Activated CD8-positive, alpha-beta T cell treated with anti-CD3 and anti-CD28 coated beads for 36 hours (primary cell): ENCODE measurements around the gene MDM1. TPM values are rescaled to one million over a fixed set of nuclear protein-coding genes. Genes with fewer than 3 reads are reported as not detected.

Experiments used
- ATAC-seq: fragments of 200-7000 bp; cut with Tn5 transposase; one replicate; pipeline ENCODE4 v1.10.0; 2021; ENCODE audit warnings: mild to moderate bottlenecking, moderate library complexity
- CTCF ChIA-PET: fragments of 350-600 bp; sonication (Branson Sonifier 250); formaldehyde crosslinking; loops from one replicate; lab custom pipeline; 2021; ENCODE audit warnings: antibody characterized with exemption; lab: Charles Lee
- POLR2A ChIA-PET: fragments of 350-600 bp; sonication (Branson Sonifier 250); formaldehyde crosslinking; loops from one replicate; lab custom pipeline; 2021; ENCODE audit warnings: antibody characterized with exemption; lab: Charles Lee
- DNase-seq: peaks from one replicate; pipeline ENCODE4 v3.0.0-alpha.2; 2020
- H3K27ac Mint-ChIP-seq: one replicate; pipeline ENCODE4 v1.8.0; 2021; ENCODE audit warnings: mild to moderate bottlenecking, mixed read lengths
- H3K27me3 Mint-ChIP-seq: one replicate; pipeline ENCODE4 v1.8.0; 2021; ENCODE audit warnings: mixed read lengths
- H3K36me3 Mint-ChIP-seq: one replicate; pipeline ENCODE4 v1.8.0; 2021; ENCODE audit warnings: low read depth, mixed read lengths
- H3K4me1 Mint-ChIP-seq: one replicate; pipeline ENCODE4 v1.8.0; 2021; ENCODE audit warnings: low read depth, mixed read lengths
- H3K4me3 Mint-ChIP-seq: one replicate; pipeline ENCODE4 v1.8.0; 2021; ENCODE audit warnings: mild to moderate bottlenecking, moderate library complexity, mixed read lengths
- H3K9me3 Mint-ChIP-seq: one replicate; pipeline ENCODE4 v1.8.0; 2021; ENCODE audit warnings: mixed read lengths
- CTCF ChIP-seq: fragments of 200-600 bp; IDR thresholded peaks from one replicate; pipeline ENCODE4 v1.8.0; 2022; ENCODE audit warnings: antibody characterized with exemption, mild to moderate bottlenecking
- intact Hi-C: fragments of 100-400 bp; cut with micrococcal nuclease; formaldehyde crosslinking; loops from one replicate; pipeline ENCODE4 v1.10.0; 2022
- total RNA-seq, 2 experiments: library from RNA; stranded (reverse); gene quantifications; one replicate each; pipeline ENCODE4 v1.2.3, GENCODE V29; 2021

MDM1 gene
- total RNA-seq, 2 experiments from 2014 or later = 15.4 to 17.9 TPM

GRCh38 chr12:68321140-68321539, 11.0 kb downstream of the MDM1 start:
- ChIA-PET POLR2A (no interaction called here), CTCF (interaction anchor here (0.7 to 5.9 kb wide), 6 partner anchors 10 to 538 kb away, joined by 3 to 67 read pairs (median 4); partner anchors contain the start of gene MDM1)
- no peaks in the 10 kb centered on the region for H3K9me3 Mint-ChIP-seq
- no peak overlapping the region for H3K4me3 Mint-ChIP-seq
- no peak for TF ChIP-seq CTCF
- ATAC-seq = no peak
- H3K36me3 Mint-ChIP-seq = peaks cover 4% of the 10 kb centered on the region
- intact Hi-C loops = no loop called here
- H3K4me1 Mint-ChIP-seq = no peaks in the 10 kb centered on the region
- no peaks in the 10 kb centered on the region for H3K27me3 Mint-ChIP-seq
- DNase-seq = no peak
- H3K27ac Mint-ChIP-seq = no peak overlapping the region

- Mint-ChIP-seq H3K36me3 (peaks cover 2% of the 10 kb centered on the region), H3K4me1 (no peaks in the 10 kb centered on the region), H3K27ac (peak overlapping the region; percentile 63), H3K4me3 (no peak overlapping the region), H3K27me3 (no peaks in the 10 kb centered on the region), H3K9me3 (no peaks in the 10 kb centered on the region)
- ChIA-PET POLR2A (interaction anchor here (0.9 to 1.2 kb wide), 2 partner anchors 29 to 487 kb away, joined by 3 to 4 read pairs; no protein-coding TSS in a partner anchor), CTCF (interaction anchor here (1.0 to 5.9 kb wide), 4 partner anchors 19 to 280 kb away, joined by 3 to 67 read pairs (median 9); no protein-coding TSS in a partner anchor)
- DNase-seq (no peak), ATAC-seq (no peak)
- intact Hi-C loops = loop anchor here (5.0 kb wide), 1 partner anchor 278 kb away; no protein-coding TSS in a partner anchor
- no peak for TF ChIP-seq CTCF
These were observed 12.1 kb downstream of the MDM1 start for GRCh38 chr12:68319988-68320623.

- Mint-ChIP-seq H3K36me3 (peaks cover 4% of the 10 kb centered on the region), H3K4me3 (no peak overlapping the region), H3K27me3 (no peaks in the 10 kb centered on the region), H3K27ac (no peak overlapping the region), H3K9me3 (no peaks in the 10 kb centered on the region), H3K4me1 (no peaks in the 10 kb centered on the region)
- TF ChIP-seq CTCF = peak; percentile 82
- ATAC-seq = no peak
- intact Hi-C loops = loop anchor here (1.0 to 5.0 kb wide), 2 partner anchors 94 to 275 kb away; no protein-coding TSS in a partner anchor
- DNase-seq = peak; percentile 68
- CTCF ChIA-PET = interaction anchor here (0.6 to 7.2 kb wide), 39 partner anchors 8 to 738 kb away, joined by 3 to 146 read pairs (median 4); partner anchors contain the start of genes IL26 and MDM1
- POLR2A ChIA-PET = interaction anchor here (0.5 to 1.2 kb wide), 2 partner anchors 95 to 314 kb away, joined by 3 to 5 read pairs; no protein-coding TSS in a partner anchor
These were observed 15.0 kb downstream of the MDM1 start for GRCh38 chr12:68317047-68317667.

GRCh38 chr12:68310370-68310769, 21.8 kb downstream of the MDM1 start:
- ATAC-seq (no peak), DNase-seq (no peak)
- Mint-ChIP-seq H3K9me3 (no peaks in the 10 kb centered on the region), H3K4me3 (no peak overlapping the region), H3K27me3 (no peaks in the 10 kb centered on the region), H3K4me1 (peaks cover 13% of the 10 kb centered on the region), H3K36me3 (peaks cover 28% of the 10 kb centered on the region), H3K27ac (no peak overlapping the region)
- TF ChIP-seq CTCF = no peak
- POLR2A ChIA-PET = no interaction called here
- intact Hi-C loops = no loop called here
- CTCF ChIA-PET = interaction anchor here (1.0 to 2.2 kb wide), 3 partner anchors 18 to 174 kb away, joined by 3 to 15 read pairs (median 3); no protein-coding TSS in a partner anchor
